ENCODE results near the gene NODAL. TPM values are rescaled to one million over a fixed set of nuclear protein-coding genes. Genes with fewer than 3 reads are reported as not detected.
A peak's percentile ranks its signal among the peaks of the same experiment; 100 is the strongest.

The NODAL gene
- total and polyA plus RNA-seq, 12 donors, result 0.04 to 0.29 TPM; not detected in 10

DNA sequence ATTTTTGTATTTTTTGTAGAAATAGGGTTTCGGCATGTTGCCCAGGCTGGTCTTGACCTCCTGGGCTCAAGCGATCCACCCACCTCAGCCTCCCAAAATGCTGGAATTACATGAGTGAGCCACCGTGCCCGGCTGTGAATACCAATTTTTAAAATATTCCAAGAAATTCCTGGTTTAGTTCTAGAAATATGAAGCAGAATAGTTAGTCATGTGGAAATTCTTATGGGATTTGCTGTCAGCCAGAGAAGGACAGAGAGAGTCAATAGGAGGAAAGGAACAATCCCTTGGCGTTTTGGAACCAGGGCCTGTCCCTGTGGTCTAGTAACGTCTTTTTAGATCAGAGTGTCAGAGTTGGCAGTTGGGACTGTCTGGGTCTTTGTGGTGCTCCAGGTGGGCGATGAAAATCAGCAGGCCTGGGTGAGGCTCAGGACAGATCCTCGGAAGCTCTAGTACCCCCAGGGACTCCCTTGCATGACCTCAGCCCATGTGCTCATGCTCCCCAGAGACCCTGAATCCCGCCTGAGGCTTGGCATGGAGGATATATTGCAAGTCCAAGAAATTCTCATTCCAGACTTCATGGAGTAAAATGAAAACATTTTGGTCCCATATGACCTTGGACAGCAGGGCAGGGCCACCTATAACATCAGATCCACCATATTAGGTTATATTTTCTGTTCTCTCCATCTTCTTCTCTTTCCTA is 7.8 kb downstream of the NODAL start:
- intact Hi-C loops (cut with DNase I), result no loop called here
- Histone ChIP-seq H3K27me3 (no peaks in the 10 kb centered on the region), H3K36me3 (peaks cover 0 to 19% (median 1%) of the 10 kb centered on the region in 9 donors), H3K27ac (peak overlapping the region in 8 of 10 donors; percentile 64 to 89 (median 80)), H3K4me3 (no peak overlapping the region), H3K4me1 (peaks cover 12 to 58% (median 49%) of the 10 kb centered on the region in 9 donors), H3K9me3 (no peaks in the 10 kb centered on the region)
- peak; percentile 25 to 49 for DNase-seq
- TF ChIP-seq, protein P1, sequence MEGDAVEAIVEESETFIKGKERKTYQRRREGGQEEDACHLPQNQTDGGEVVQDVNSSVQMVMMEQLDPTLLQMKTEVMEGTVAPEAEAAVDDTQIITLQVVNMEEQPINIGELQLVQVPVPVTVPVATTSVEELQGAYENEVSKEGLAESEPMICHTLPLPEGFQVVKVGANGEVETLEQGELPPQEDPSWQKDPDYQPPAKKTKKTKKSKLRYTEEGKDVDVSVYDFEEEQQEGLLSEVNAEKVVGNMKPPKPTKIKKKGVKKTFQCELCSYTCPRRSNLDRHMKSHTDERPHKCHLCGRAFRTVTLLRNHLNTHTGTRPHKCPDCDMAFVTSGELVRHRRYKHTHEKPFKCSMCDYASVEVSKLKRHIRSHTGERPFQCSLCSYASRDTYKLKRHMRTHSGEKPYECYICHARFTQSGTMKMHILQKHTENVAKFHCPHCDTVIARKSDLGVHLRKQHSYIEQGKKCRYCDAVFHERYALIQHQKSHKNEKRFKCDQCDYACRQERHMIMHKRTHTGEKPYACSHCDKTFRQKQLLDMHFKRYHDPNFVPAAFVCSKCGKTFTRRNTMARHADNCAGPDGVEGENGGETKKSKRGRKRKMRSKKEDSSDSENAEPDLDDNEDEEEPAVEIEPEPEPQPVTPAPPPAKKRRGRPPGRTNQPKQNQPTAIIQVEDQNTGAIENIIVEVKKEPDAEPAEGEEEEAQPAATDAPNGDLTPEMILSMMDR (IDR thresholded peaks at IDR 0.05), result no peak
- peak in 4 of 8 donors; percentile 1 to 21 (median 4) for ATAC-seq
- whole genome bisulfite sequencing, 2 donors, result 62 to 71% methylated on average over 9 of the region's 9 CpGs

GRCh38 chr10:70432561-70433263 is 8.8 kb downstream of the NODAL start:
- intact Hi-C loops (cut with DNase I), result no loop called here
- no peaks in the 10 kb centered on the region for H3K27me3 ChIP-seq
- DNase-seq, result no peak
- WGBS, 2 donors, result 56 to 63% methylated on average over 6 of the region's 6 CpGs
- peak overlapping the region in 9 of 10 donors; percentile 64 to 89 (median 79) for H3K27ac ChIP-seq
- H3K4me1 ChIP-seq, result peaks cover 12 to 58% (median 49%) of the 10 kb centered on the region in 9 donors
- no peaks in the 10 kb centered on the region for H3K9me3 ChIP-seq
- TF ChIP-seq, protein P1 (IDR thresholded peaks at IDR 0.05), result no peak
- H3K4me3 ChIP-seq, result peak overlapping the region in 5 of 10 donors; percentile 22 to 39 (median 26)
- H3K36me3 ChIP-seq, result peaks cover 0 to 29% (median 6%) of the 10 kb centered on the region in 9 donors
- ATAC-seq, result peak in 3 of 8 donors; percentile 18 to 37 (median 37)

- Histone ChIP-seq H3K9me3 (no peaks in the 10 kb centered on the region), H3K27me3 (no peaks in the 10 kb centered on the region), H3K27ac (peak overlapping the region; percentile 9 to 89 (median 79)), H3K4me3 (peak overlapping the region in 3 of 10 donors; percentile 23 to 39 (median 27)), H3K36me3 (peaks cover 0 to 35% (median 9%) of the 10 kb centered on the region in 9 donors), H3K4me1 (peaks cover 12 to 58% (median 49%) of the 10 kb centered on the region in 9 donors)
- ATAC-seq (peak; percentile 23 to 76 (median 51)), DNase-seq (peak; percentile 24 to 60)
- intact Hi-C loops (cut with DNase I), result no loop called here
- TF ChIP-seq, protein P1 (IDR thresholded peaks at IDR 0.05), result no peak
- 46 to 48% methylated on average over 4 of the region's 4 CpGs for WGBS, 2 donors
These were observed 9.4 kb downstream of the NODAL start for GRCh38 chr10:70432101-70432500.

Measured in heart right ventricle (tissue), 16 donors.